ENCODE data around the gene EXD3. TPM values are rescaled to one million over a fixed set of nuclear protein-coding genes. Genes with fewer than 3 reads are reported as not detected.

The EXD3 gene
- total RNA-seq, 8 experiments from 2014 or later = 3.2 to 14.8 (median 9.6) TPM

GRCh38 chr9:137294681-137295237 lies 128.2 kb downstream of the EXD3 start:
- peak in 2 of 8 experiments; percentile 26 to 39 for ATAC-seq (replicated peaks in 6 of 8)
- Histone ChIP-seq H3K27ac (no peak overlapping the region), H3K4me1 (replicated peaks in 1 of 2) (peaks cover 8 to 22% of the 10 kb centered on the region in 2 donors), H3K4me3 (peak overlapping the region in 2 of 5 donors; percentile 34 to 44)
- in situ Hi-C loops (cut with MboI; ENCODE audit: low pct_unique_long_range_greater_than_20kb in 2 of 9, low sequenced_read_pairs in 9 of 9, unreplicated experiment in 9 of 9) = loop anchor here in 3 of 9 experiments (10.0 to 25.0 kb wide), 3 partner anchors 110 to 143 kb away; partner anchors contain the start of genes ENTPD8 (in 1 of the 3), EXD3 (in 1 of the 3) and NOXA1 (in 1 of the 3)
- WGBS, 10 experiments = 22 to 50% (median 33%) methylated on average over 3 to 15 of the region's 35 CpGs; no CpG with 5 or more reads in 7 of the 10 experiments

- Histone ChIP-seq H3K4me1 (replicated peaks in 1 of 2) (peaks cover 3 to 21% of the 10 kb centered on the region in 2 donors), H3K27ac (no peak overlapping the region), H3K4me3 (no peak overlapping the region)
- in situ Hi-C loops (cut with MboI; ENCODE audit: low pct_unique_long_range_greater_than_20kb in 2 of 9, low sequenced_read_pairs in 9 of 9, unreplicated experiment in 9 of 9) = loop anchor here in 3 of 9 experiments (10.0 to 25.0 kb wide), 3 partner anchors 111 to 143 kb away; partner anchors contain the start of genes ENTPD8 (in 1 of the 3), EXD3 (in 1 of the 3) and NOXA1 (in 1 of the 3)
- peak in 3 of 8 experiments; percentile 26 to 46 (median 34) for ATAC-seq (replicated peaks in 6 of 8)
- WGBS, 10 experiments = 5 to 80% (median 70%) methylated on average over 1 to 4 of the region's 11 CpGs; no CpG with 5 or more reads in 5 of the 10 experiments
Observed at GRCh38 chr9:137294091-137294680, 128.8 kb downstream of the EXD3 start.

GRCh38 chr9:137293482-137294090 lies 129.4 kb downstream of the EXD3 start:
- in situ Hi-C loops (cut with MboI; ENCODE audit: low pct_unique_long_range_greater_than_20kb in 2 of 9, low sequenced_read_pairs in 9 of 9, unreplicated experiment in 9 of 9) = loop anchor here in 3 of 9 experiments (10.0 to 25.0 kb wide), 3 partner anchors 111 to 144 kb away; partner anchors contain the start of genes ENTPD8 (in 1 of the 3), EXD3 (in 1 of the 3) and NOXA1 (in 1 of the 3)
- WGBS, 10 experiments = 68 to 100% (median 90%) methylated on average over 5 to 29 of the region's 29 CpGs; no CpG with 5 or more reads in 3 of the 10 experiments
- Histone ChIP-seq H3K27ac (no peak overlapping the region), H3K4me3 (no peak overlapping the region), H3K4me1 (replicated peaks in 1 of 2) (peaks cover 2 to 17% of the 10 kb centered on the region in 2 donors)
- no peak for ATAC-seq (replicated peaks in 6 of 8)

- in situ Hi-C loops (cut with MboI; ENCODE audit: low pct_unique_long_range_greater_than_20kb in 2 of 9, low sequenced_read_pairs in 9 of 9, unreplicated experiment in 9 of 9) = loop anchor here in 3 of 9 experiments (10.0 to 25.0 kb wide), 3 partner anchors 112 to 144 kb away; partner anchors contain the start of genes ENTPD8 (in 1 of the 3), EXD3 (in 1 of the 3) and NOXA1 (in 1 of the 3)
- no peak for ATAC-seq (replicated peaks in 6 of 8)
- 50 to 100% (median 68%) methylated on average over 1 to 6 of the region's 15 CpGs; no CpG with 5 or more reads in 4 of the 10 experiments for WGBS, 10 experiments
- Histone ChIP-seq H3K4me3 (no peak overlapping the region), H3K4me1 (replicated peaks in 1 of 2) (peaks cover 0 to 12% of the 10 kb centered on the region in 2 donors), H3K27ac (no peak overlapping the region)
Observed at GRCh38 chr9:137293094-137293481, 129.9 kb downstream of the EXD3 start.

GRCh38 chr9:137286975-137287383 lies 136.0 kb downstream of the EXD3 start:
- H3K4me1 ChIP-seq (replicated peaks in 1 of 2) = no peaks in the 10 kb centered on the region
- H3K27ac ChIP-seq = no peak overlapping the region
- in situ Hi-C loops (cut with MboI; ENCODE audit: low pct_unique_long_range_greater_than_20kb in 2 of 9, low sequenced_read_pairs in 9 of 9, unreplicated experiment in 9 of 9) = loop anchor here in 2 of 9 experiments (25.0 kb wide), 2 partner anchors 125 to 150 kb away; partner anchors contain the start of genes ENTPD8 (in 1 of the 2), EXD3 (in 1 of the 2) and NOXA1 (in 1 of the 2)
- 0 to 100% (median 74%) methylated on average over 1 to 10 of the region's 14 CpGs; no CpG with 5 or more reads in 1 of the 10 experiments for WGBS, 10 experiments
- no peak overlapping the region for H3K4me3 ChIP-seq
- peak; percentile 60 to 99 (median 76) for ATAC-seq (replicated peaks in 6 of 8)

GRCh38 chr9:137281345-137282116 lies 141.4 kb downstream of the EXD3 start:
- peaks cover 8 to 12% of the 10 kb centered on the region in 2 donors for H3K4me1 ChIP-seq (replicated peaks in 1 of 2)
- WGBS, 10 experiments = 20% methylated on average over 2 of the region's 39 CpGs; no CpG with 5 or more reads in 9 of the 10 experiments
- H3K27ac ChIP-seq = no peak overlapping the region
- H3K4me3 ChIP-seq = peak overlapping the region in 1 of 5 donors; percentile 3
- peak in 6 of 8 experiments; percentile 1 to 25 (median 21) for ATAC-seq (replicated peaks in 6 of 8)
- in situ Hi-C loops (cut with MboI; ENCODE audit: low pct_unique_long_range_greater_than_20kb in 2 of 9, low sequenced_read_pairs in 9 of 9, unreplicated experiment in 9 of 9) = loop anchor here in 2 of 9 experiments (25.0 kb wide), 2 partner anchors 131 to 156 kb away; partner anchors contain the start of genes ENTPD8 (in 1 of the 2), EXD3 (in 1 of the 2) and NOXA1 (in 1 of the 2)

- 6% methylated on average over 9 of the region's 85 CpGs; no CpG with 5 or more reads in 9 of the 10 experiments for WGBS, 10 experiments
- no peak overlapping the region for H3K27ac ChIP-seq
- peaks cover 12 to 17% of the 10 kb centered on the region in 2 donors for H3K4me1 ChIP-seq (replicated peaks in 1 of 2)
- peak overlapping the region in 2 of 5 donors; percentile 2 to 3 for H3K4me3 ChIP-seq
- in situ Hi-C loops (cut with MboI; ENCODE audit: low pct_unique_long_range_greater_than_20kb in 2 of 9, low sequenced_read_pairs in 9 of 9, unreplicated experiment in 9 of 9) = loop anchor here in 2 of 9 experiments (25.0 kb wide), 2 partner anchors 132 to 157 kb away; partner anchors contain the start of genes ENTPD8 (in 1 of the 2), EXD3 (in 1 of the 2) and NOXA1 (in 1 of the 2)
- peak in 7 of 8 experiments; percentile 2 to 50 (median 31) for ATAC-seq (replicated peaks in 6 of 8)
Observed at GRCh38 chr9:137280474-137281344, 142.3 kb downstream of the EXD3 start.

GRCh38 chr9:137279741-137280473 lies 143.1 kb downstream of the EXD3 start:
- in situ Hi-C loops (cut with MboI; ENCODE audit: low pct_unique_long_range_greater_than_20kb in 2 of 9, low sequenced_read_pairs in 9 of 9, unreplicated experiment in 9 of 9) = loop anchor here in 2 of 9 experiments (25.0 kb wide), 2 partner anchors 132 to 157 kb away; partner anchors contain the start of genes ENTPD8 (in 1 of the 2), EXD3 (in 1 of the 2) and NOXA1 (in 1 of the 2)

GRCh38 chr9:137278721-137279711 lies 143.9 kb downstream of the EXD3 start:
- peak in 1 of 8 experiments; percentile 0 for ATAC-seq (replicated peaks in 6 of 8)
- Histone ChIP-seq H3K4me3 (no peak overlapping the region), H3K4me1 (replicated peaks in 1 of 2) (peaks cover 12 to 17% of the 10 kb centered on the region in 2 donors), H3K27ac (no peak overlapping the region)
- in situ Hi-C loops (cut with MboI; ENCODE audit: low pct_unique_long_range_greater_than_20kb in 2 of 9, low sequenced_read_pairs in 9 of 9, unreplicated experiment in 9 of 9) = loop anchor here in 2 of 9 experiments (25.0 kb wide), 2 partner anchors 133 to 158 kb away; partner anchors contain the start of genes ENTPD8 (in 1 of the 2), EXD3 (in 1 of the 2) and NOXA1 (in 1 of the 2)
- 86 to 100% (median 98%) methylated on average over 4 to 40 of the region's 139 CpGs; no CpG with 5 or more reads in 5 of the 10 experiments for WGBS, 10 experiments

More at GRCh38 chr9:137279741-137280473, 143.1 kb downstream of the EXD3 start:
- peaks cover 12 to 17% of the 10 kb centered on the region in 2 donors for H3K4me1 ChIP-seq (replicated peaks in 1 of 2)
- no peak overlapping the region for H3K27ac ChIP-seq
- ATAC-seq (replicated peaks in 6 of 8) = no peak
- WGBS, 10 experiments = 30 to 100% (median 81%) methylated on average over 2 to 11 of the region's 41 CpGs; no CpG with 5 or more reads in 6 of the 10 experiments
- H3K4me3 ChIP-seq = no peak overlapping the region

Measured in motor neuron (in vitro differentiated cells).